ENCODE data around the gene GOLPH3L.

GOLPH3L gene

GRCh38 chr1:150629115-150629928 is 67.6 kb downstream of the GOLPH3L start, which contains the start of gene ENSA (continued):
- TF ChIP-seq ZNF239 (tag by site-specific recombination; IDR thresholded peaks at IDR 0.05): no peak
- no peak for TF ChIP-seq ZNF132 (tag by site-specific recombination; IDR thresholded peaks at IDR 0.05; ENCODE audit: borderline replicate concordance)
- peak; percentile 90 for TF ChIP-seq YY1 (tag by site-specific recombination; IDR thresholded peaks at IDR 0.05)
- no peak; the same call in 1 of the 2 replicates for TF ChIP-seq ZNF423 (tag by site-specific recombination; IDR thresholded peaks at IDR 0.05)
- TF ChIP-seq ZNF202 (tag by site-specific recombination; IDR thresholded peaks at IDR 0.05; ENCODE audit: borderline replicate concordance): no peak
- TF ChIP-seq ZNF2 (tag by site-specific recombination; IDR thresholded peaks at IDR 0.05): 0 out of 2 replicates have a peak, but pooled peaks have one; percentile 57
- no peak for TF ChIP-seq ZNF514 (tag by site-specific recombination; IDR thresholded peaks at IDR 0.05)
- TF ChIP-seq ZNF18 (tag by site-specific recombination; IDR thresholded peaks at IDR 0.05): no peak; the same call in 1 of the 2 replicates
- peak; percentile 96 for TF ChIP-seq ZIC2 (tag by site-specific recombination; IDR thresholded peaks at IDR 0.05)
- 0 out of 2 replicates have a peak, but pooled peaks have one; percentile 17 for TF ChIP-seq OSR2 (tag by site-specific recombination; IDR thresholded peaks at IDR 0.05)
- TF ChIP-seq ZNF112 (tag by site-specific recombination; IDR thresholded peaks at IDR 0.05): no peak
- TF ChIP-seq KLF1 (tag by site-specific recombination; IDR thresholded peaks at IDR 0.05): no peak; the same call in 1 of the 2 replicates
- TF ChIP-seq ZNF555 (tag by site-specific recombination; conservative IDR thresholded peaks at IDR 0.05): no peak
- peak; percentile 14; the same call in 1 of the 2 replicates for TF ChIP-seq ZNF561 (tag by site-specific recombination; IDR thresholded peaks at IDR 0.05; ENCODE audit: borderline replicate concordance)
- TF ChIP-seq PBX3 (CRISPR knock-in tag; IDR thresholded peaks at IDR 0.05): peak; percentile 98
- TF ChIP-seq GLIS2 (tag by site-specific recombination; IDR thresholded peaks at IDR 0.05): peak; percentile 94
- no peak for TF ChIP-seq ZNF16 (tag by site-specific recombination; IDR thresholded peaks at IDR 0.05; ENCODE audit: low read depth)
- TF ChIP-seq ZNF660 (tag by site-specific recombination; IDR thresholded peaks at IDR 0.05): peak; percentile 32; the same call in 1 of the 2 replicates
- no peak for TF ChIP-seq HOXD13 (CRISPR knock-in tag; IDR thresholded peaks at IDR 0.05; ENCODE audit: borderline replicate concordance)
- peak; percentile 75 for TF ChIP-seq ZNF366 (tag by site-specific recombination; conservative IDR thresholded peaks at IDR 0.05)
- peak; percentile 85 for TF ChIP-seq ZEB2 (tag by site-specific recombination; IDR thresholded peaks at IDR 0.05)
- no peak; the same call in 1 of the 2 replicates for TF ChIP-seq BCL11B (tag by site-specific recombination; IDR thresholded peaks at IDR 0.05; ENCODE audit: low read depth)
- no peak for TF ChIP-seq ZNF610 (tag by site-specific recombination; IDR thresholded peaks at IDR 0.05; ENCODE audit: borderline replicate concordance)
- TF ChIP-seq ZNF155 (tag by site-specific recombination; IDR thresholded peaks at IDR 0.05): no peak
- peak; percentile 33; the same call in 1 of the 2 replicates for TF ChIP-seq ZSCAN30 (tag by site-specific recombination; IDR thresholded peaks at IDR 0.05)
- TF ChIP-seq ZNF692 (tag by site-specific recombination; IDR thresholded peaks at IDR 0.05): peak; percentile 57; the same call in 1 of the 2 replicates
- no peak for TF ChIP-seq ZNF157 (tag by site-specific recombination; IDR thresholded peaks at IDR 0.05)
- peak; percentile 29 for TF ChIP-seq ZBTB8A (tag by site-specific recombination; IDR thresholded peaks at IDR 0.05)
- no peak for TF ChIP-seq ZNF221 (tag by site-specific recombination; IDR thresholded peaks at IDR 0.05; ENCODE audit: borderline replicate concordance)
- TF ChIP-seq ZNF391 (tag by site-specific recombination; IDR thresholded peaks at IDR 0.05; ENCODE audit: borderline replicate concordance, low read depth): peak; percentile 13; the same call in 1 of the 2 replicates
- peak; percentile 39; the same call in 1 of the 2 replicates for TF ChIP-seq WT1 (tag by site-specific recombination; IDR thresholded peaks at IDR 0.05)
- peak; percentile 65; the same call in 1 of the 2 replicates for TF ChIP-seq ZNF639 (tag by site-specific recombination; IDR thresholded peaks at IDR 0.05)
- TF ChIP-seq ZNF707 (tag by site-specific recombination; IDR thresholded peaks at IDR 0.05): no peak
- no peak for TF ChIP-seq ZNF521 (tag by site-specific recombination; IDR thresholded peaks at IDR 0.05)
- TF ChIP-seq ZNF501 (tag by site-specific recombination; IDR thresholded peaks at IDR 0.05): peak; percentile 42; the same call in 1 of the 2 replicates
- TF ChIP-seq KLF7 (tag by site-specific recombination; IDR thresholded peaks at IDR 0.05; ENCODE audit: borderline replicate concordance): no peak

Measured in HEK293 (cell line).